BJ (cell line): ENCODE measurements around the gene MMRN1. TPM values are rescaled to one million over a fixed set of nuclear protein-coding genes. Genes with fewer than 3 reads are reported as not detected.
"Not testable (repeated sequence)": the region's sequence is repeated elsewhere in the genome, so short reads cannot be mapped to it uniquely, and the experiment has no call there.

Source experiments
- CTCF ChIA-PET: fragments of 350-600 bp; formaldehyde crosslinking; extraction: SDS; loops from one replicate; lab custom pipeline; 2021; ENCODE audit warnings: antibody characterized with exemption, inconsistent platforms; lab: Yijun Ruan, JAX
- POLR2A ChIA-PET: fragments of 300-600 bp; sonication (Branson Sonifier 250); formaldehyde crosslinking; extraction: SDS; loops from one replicate; lab custom pipeline; 2021; ENCODE audit warnings: antibody characterized with exemption; lab: Charles Lee
- DNase-seq: peaks from one replicate; pipeline ENCODE4 v3.0.0-alpha.2; 2011; ENCODE audit warnings: low read depth
- H3K27me3 ChIP-seq: 2 replicates; pipeline ENCODE4 v1.6.0; 2011; ENCODE audit warnings: low read length; ENCODE audit not compliant: control insufficient read depth, insufficient read depth
- H3K36me3 ChIP-seq: 2 replicates; pipeline ENCODE4 v1.5.1; 2011; ENCODE audit warnings: low read length; ENCODE audit not compliant: control insufficient read depth, insufficient read depth
- H3K4me3 ChIP-seq: 2 replicates; pipeline ENCODE4 v1.5.1; 2011; ENCODE audit warnings: low read depth, mild to moderate bottlenecking, control low read depth, low read length
- polyA plus RNA-seq: library from polyadenylated mRNA; depleted of rRNA; stranded (reverse); fragments of >200 nt; gene quantifications from 2 replicates; pipeline ENCODE4 v1.2.3, GENCODE V29; 2011
- TF ChIP-seq, protein P1 (sequence below): IDR thresholded peaks from 2 replicates; pipeline ENCODE4 v1.5.1; 2011; ENCODE audit warnings: low read depth, mild to moderate bottlenecking, control low read depth, inconsistent platforms, low read length, moderate library complexity; ENCODE audit not compliant: insufficient read depth

MMRN1 gene
- polyA plus RNA-seq, 1 experiment: not detected

- Histone ChIP-seq H3K36me3 (no peaks in the 10 kb centered on the region), H3K4me3 (no peak overlapping the region), H3K27me3 (no peaks in the 10 kb centered on the region)
- POLR2A ChIA-PET: no interaction called here
- no peak for DNase-seq
- TF ChIP-seq, protein P1, sequence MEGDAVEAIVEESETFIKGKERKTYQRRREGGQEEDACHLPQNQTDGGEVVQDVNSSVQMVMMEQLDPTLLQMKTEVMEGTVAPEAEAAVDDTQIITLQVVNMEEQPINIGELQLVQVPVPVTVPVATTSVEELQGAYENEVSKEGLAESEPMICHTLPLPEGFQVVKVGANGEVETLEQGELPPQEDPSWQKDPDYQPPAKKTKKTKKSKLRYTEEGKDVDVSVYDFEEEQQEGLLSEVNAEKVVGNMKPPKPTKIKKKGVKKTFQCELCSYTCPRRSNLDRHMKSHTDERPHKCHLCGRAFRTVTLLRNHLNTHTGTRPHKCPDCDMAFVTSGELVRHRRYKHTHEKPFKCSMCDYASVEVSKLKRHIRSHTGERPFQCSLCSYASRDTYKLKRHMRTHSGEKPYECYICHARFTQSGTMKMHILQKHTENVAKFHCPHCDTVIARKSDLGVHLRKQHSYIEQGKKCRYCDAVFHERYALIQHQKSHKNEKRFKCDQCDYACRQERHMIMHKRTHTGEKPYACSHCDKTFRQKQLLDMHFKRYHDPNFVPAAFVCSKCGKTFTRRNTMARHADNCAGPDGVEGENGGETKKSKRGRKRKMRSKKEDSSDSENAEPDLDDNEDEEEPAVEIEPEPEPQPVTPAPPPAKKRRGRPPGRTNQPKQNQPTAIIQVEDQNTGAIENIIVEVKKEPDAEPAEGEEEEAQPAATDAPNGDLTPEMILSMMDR: no peak
- CTCF ChIA-PET: no interaction called here
Measured at GRCh38 chr4:89899854-89900253, 5.2 kb downstream of the MMRN1 start.

DNA sequence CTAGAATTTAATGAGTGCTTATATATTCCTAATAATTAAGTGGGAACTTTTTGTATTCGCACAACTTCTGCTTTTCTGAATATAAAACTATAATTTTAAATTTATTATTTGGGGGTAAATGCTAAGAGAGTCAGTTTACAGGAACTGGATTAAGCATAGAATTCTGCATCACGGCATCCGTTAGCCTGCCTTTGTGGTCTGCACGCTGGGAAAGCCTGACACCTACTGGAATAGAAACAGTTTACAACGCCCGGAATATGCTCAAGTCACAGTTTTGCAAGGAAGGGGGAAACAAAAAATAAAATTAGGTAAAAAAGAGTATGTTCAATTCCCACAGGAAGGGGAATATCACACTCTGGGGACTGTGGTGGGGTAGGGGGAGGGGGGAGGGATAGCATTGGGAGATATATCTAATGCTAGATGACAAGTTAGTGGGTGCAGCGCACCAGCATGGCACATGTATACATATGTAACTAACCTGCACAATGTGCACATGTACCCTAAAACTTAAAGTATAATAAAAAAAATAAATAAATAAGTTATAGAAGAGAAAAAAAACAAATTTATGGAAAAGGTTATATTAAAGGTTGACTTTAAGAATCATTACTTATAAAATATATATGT is 7.3 kb downstream of the MMRN1 start:
- TF ChIP-seq, protein P1: peak; percentile 83
- POLR2A ChIA-PET: not testable (repeated sequence)

DNA sequence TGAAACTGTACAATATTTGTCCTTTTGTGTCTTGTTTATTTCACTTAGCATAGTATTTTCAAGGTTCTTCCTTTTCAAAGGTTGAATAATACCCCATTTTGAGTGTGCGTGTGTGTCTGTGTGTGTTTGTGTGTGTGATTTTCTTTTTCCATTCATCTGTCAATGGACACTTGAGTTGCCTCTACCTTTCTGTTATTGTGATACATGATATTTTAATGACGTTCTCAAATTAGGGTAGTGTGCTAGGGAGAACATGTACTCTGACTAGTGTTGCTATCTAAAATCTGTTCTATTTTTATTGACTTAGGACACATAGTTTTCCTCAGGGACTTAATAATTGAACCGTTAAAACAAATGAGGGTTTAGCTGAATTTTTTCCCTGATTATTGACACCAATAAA is 9.9 kb downstream of the MMRN1 start:
- ChIA-PET POLR2A (no interaction called here), CTCF (interaction anchor here (0.9 kb wide), 1 partner anchor 247 kb away, joined by 4 read pairs; no protein-coding TSS in a partner anchor)
- no peak for DNase-seq
- TF ChIP-seq, protein P1: no peak
- H3K4me3 ChIP-seq: no peak overlapping the region
- no peaks in the 10 kb centered on the region for H3K36me3 ChIP-seq
- no peaks in the 10 kb centered on the region for H3K27me3 ChIP-seq

More for the DNA sequence above, 7.3 kb downstream of the MMRN1 start:
- CTCF ChIA-PET: interaction anchor here (0.8 to 0.9 kb wide), 2 partner anchors 8 to 9 kb away, joined by 3 read pairs; no protein-coding TSS in a partner anchor
- DNase-seq, H3K36me3 ChIP-seq, H3K4me3 ChIP-seq, H3K27me3 ChIP-seq: not testable (repeated sequence)

DNA sequence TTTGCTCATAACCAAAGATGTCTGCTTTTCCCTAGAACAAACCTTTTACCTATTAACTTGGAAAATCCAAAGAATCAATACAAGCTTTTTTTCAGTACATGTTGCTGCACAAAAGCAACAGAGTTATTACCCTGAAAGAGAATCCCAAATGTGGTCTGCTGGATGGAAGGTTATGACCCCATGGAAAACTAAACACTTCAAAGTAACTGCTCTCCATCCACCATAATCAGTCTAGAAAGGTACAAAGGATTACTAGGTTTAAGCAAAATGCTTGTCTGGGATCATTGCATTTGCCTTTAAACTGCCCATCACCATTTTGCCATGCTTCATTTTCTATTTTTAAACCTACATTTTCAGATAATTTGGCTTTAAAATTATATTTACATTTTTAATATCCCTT is 11.7 kb downstream of the MMRN1 start:
- DNase-seq: no peak
- Histone ChIP-seq H3K36me3 (no peaks in the 10 kb centered on the region), H3K4me3 (no peak overlapping the region), H3K27me3 (no peaks in the 10 kb centered on the region)
- TF ChIP-seq, protein P1: no peak
- ChIA-PET CTCF (interaction anchor here (0.8 kb wide), 1 partner anchor 419 kb away, joined by 3 read pairs; no protein-coding TSS in a partner anchor), POLR2A (no interaction called here)

DNA sequence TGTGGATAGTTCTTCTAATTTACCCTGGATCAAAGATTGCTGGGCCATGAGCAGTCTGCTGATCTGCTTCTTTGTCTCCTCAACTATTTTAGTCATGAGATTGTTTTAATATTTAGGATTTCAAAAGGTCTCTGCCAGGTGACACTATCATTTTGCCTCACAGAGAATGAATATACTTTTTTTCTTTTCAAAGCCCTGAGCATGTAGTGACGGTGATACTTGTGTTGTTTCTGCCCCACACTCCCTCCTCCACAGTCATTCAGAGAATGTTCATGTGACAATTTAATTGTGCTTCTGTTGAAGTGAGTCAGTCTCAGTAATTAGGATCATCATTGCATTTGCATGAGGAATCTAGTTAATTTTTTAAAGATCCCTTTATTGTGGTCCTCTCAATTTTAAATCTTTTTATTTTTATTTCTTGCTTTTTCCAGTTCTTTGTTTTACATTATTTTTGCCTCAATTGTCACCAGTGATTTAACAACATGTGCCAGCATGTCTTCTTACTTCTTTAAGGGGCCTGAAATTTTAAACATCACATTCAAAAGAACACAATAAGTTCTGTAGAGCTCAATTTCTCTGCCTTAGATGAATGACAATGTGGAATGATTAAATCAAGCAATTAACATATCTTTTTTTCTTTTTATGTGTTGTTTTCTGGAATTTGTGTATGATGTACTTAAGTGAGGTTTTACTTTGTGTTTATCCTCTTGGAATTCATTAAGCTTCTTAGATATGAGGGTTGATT is 12.3 kb downstream of the MMRN1 start:
- ChIA-PET POLR2A (no interaction called here), CTCF (no interaction called here)
- TF ChIP-seq, protein P1: no peak
- no peaks in the 10 kb centered on the region for H3K27me3 ChIP-seq
- no peak for DNase-seq
- no peak overlapping the region for H3K4me3 ChIP-seq
- H3K36me3 ChIP-seq: no peaks in the 10 kb centered on the region
